ENCODE data around the gene SLC1A1.
"Not testable (repeated sequence)": the region's sequence is repeated elsewhere in the genome, so short reads cannot be mapped to it uniquely, and the experiment has no call there.

Gene SLC1A1

DNA sequence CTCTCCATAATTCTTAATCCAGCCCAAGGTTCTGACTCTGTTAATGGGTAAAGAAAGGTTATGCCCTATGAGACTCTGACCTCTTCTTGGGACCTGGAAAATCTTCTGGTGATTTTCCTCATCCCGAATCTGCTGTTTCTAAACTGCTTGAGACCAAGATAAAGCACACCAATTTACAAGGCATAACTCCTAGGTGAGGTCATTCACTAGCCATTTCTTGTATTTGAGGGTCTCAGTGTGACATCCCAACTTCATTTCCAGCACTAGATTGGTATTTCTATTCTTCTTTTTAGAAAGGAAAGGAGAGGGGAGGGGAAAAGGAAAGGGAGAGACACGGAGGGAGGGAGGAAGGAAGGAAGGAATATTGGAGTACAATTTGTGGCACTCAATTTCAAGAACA lies 51.6 kb downstream of the SLC1A1 start:
- DNase-seq (ENCODE audit: low read depth), result no peak

DNA sequence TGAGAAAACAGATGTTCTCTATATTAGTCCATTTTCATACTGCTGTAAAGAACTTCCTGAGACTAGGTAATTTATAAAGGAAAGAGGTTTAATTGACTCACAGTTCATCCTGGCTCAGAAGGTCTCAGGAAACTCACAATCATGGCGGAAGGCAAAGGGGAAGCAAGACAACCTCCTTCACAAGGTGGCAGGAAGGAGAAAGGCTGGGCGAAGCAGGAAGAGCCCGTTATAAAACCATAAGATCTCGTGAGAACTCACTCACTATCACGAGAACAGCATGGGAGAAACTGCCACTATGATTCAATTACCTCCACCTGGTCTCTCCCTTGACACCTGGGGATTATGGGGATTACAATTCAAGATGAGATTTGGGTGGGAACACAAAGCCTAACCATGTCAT lies 54.4 kb downstream of the SLC1A1 start:
- DNase-seq (ENCODE audit: low read depth), result not testable (repeated sequence)

DNA sequence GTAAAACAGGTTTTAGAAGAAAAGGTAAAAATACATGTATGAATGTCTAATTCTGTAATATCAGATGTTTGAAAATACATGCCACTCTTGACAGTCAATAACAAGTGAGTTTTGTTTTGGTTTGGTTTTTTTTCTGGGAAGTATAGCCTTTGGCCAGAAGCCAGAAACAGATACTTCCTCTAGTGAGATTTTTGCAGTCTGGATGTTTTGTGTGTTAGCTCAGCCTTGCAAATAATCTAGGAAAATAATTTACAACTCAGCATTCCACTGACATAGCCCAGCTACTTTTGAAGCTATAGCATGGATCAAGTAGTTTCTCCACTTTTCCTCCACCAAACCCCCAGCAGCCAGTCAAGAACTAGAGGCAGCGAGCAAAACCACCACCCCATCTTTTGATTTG lies 56.7 kb downstream of the SLC1A1 start:
- peak; percentile 35 for DNase-seq (ENCODE audit: low read depth)

DNA sequence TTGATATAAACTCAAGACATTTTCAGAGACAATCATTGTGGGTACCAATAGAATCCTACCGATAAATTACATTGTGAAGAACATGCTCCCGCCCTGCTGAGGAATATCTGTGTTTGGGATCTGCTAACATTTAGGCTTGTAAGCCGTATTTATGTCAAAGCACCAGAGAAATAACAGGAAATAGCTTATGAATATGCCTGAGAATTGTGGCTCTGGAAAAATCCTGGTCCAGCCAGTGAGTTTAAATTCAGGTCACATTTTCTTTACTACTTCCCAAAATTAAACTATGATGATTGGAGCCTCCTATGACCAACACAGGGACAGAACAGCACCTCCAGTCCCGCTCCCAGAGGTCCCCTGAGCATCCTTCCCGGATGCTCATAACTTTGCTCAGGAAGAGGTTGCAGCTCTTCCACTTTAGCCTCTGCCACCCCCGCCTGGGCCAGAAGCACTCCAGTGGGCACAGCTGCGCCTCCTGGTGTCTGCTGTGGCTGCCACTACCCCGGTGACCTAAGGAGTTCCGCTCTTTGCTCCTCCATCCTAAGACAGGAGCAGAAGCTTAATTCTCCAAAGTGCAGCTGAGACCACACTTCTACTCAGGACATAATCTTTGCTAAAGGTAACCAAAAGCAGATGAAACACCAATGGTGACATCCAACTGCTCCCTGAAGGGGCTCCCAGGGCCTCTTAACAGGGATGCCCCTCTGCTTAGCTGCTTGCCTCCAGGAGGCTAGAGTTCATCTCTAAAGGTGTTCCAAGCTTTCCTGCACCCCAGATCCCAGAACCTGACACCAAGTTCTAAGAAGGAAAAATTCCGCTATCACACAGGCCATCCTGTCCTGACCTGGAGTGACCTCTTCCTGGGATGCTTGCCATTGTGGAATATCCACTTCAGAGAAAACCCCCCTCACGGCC lies 58.8 kb downstream of the SLC1A1 start:
- no peak for DNase-seq (ENCODE audit: low read depth)

DNA sequence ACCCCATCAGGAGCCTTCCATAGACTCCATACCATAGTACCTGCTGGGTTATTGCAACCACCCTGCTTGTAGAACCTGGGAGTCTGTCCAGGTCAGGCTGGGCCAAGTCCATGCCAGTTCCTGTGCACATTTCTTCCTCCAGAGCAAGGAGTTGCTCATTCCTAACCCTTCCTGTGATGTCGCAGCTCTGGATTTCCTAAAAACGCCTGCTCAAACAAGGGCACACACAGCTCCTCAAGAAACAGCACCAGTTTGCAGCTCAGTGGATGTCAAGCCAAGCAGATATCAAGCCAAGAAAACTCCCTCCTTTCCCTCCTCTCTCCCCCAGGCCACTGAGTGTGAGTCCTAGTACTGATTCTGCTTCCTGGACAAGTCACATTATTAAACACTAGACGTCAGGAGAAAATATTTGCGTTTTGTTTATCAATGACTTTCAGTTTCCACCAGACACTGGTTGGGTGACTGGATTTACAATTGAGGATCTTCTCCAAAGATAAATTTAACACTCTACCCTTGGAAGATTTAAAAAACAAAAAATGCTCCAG lies 59.6 kb downstream of the SLC1A1 start:
- DNase-seq (ENCODE audit: low read depth), result no peak

DNA sequence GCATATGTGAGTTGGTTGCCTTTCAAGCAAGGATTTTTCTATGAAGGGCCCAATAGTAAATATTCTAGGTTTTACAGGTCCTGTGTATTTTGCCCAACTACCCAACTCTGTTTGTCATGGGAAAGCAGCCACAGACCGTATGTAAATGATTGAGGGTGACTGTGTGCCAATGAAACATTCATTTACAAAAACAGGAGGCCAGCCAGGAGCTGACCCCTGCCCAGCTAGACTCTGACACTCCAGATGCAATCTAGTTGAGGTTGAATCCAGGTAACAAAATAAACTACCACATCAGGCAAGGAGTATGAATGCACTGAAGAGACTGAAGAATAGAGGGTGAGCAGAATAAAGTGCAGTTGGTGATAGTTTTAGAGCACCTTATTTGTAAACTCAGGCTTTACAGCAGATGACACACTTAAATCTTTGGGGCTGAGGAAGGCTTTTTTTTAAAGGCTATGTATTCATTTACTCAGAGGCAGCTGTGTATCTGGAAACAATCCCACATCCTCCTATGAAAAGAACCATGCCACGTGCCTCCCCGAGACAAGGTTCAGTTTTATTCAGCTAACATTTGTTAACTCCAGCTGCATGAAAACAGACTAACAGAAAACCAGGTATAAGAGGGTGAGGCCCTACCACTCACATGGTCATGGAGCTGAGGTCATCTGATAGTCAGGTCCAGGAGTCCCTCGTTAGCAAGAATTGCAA lies 60.7 kb downstream of the SLC1A1 start:
- DNase-seq (ENCODE audit: low read depth), result no peak

DNA sequence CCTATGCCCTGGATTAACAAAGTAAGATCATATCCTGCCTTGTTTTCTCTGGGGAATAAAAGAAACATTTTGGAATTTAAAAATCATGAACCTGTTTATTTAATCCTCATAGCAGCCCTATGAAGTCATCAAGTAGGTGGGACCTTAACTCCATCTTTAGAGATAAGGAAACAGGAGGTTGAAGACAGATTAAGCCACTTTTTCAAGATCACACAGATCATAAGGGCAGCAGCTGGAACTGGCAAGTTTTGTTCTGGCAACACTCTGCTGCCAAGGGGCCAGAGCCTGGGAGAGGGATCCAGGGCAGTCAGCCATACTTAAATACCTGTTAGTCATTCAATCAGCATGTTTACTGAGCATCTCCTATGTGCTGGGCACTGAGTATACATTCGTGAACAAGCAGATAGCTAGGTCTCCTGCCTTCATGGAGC lies 63.7 kb downstream of the SLC1A1 start:
- DNase-seq (ENCODE audit: low read depth), result peak; percentile 69

DNA sequence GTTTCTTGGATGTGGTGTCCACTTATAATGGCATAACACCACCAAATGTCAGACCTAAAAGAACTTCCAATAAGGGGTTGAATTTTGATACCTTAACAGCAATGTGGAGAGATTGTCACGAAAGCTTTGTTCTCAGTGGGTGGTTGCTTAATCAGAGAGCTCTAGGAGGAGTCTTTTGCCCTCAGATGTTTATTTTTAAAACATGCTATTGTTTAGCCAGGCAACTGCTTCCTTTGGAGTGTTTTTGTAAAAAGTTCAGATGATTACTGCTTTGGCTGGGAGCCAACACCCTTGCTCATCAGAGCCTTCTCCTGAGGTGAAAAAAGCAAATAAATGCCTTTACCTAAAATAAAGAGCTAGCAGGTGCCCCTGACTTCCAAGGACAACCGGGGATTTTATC lies 65.0 kb downstream of the SLC1A1 start:
- peak; percentile 20 for DNase-seq (ENCODE audit: low read depth)

DNA sequence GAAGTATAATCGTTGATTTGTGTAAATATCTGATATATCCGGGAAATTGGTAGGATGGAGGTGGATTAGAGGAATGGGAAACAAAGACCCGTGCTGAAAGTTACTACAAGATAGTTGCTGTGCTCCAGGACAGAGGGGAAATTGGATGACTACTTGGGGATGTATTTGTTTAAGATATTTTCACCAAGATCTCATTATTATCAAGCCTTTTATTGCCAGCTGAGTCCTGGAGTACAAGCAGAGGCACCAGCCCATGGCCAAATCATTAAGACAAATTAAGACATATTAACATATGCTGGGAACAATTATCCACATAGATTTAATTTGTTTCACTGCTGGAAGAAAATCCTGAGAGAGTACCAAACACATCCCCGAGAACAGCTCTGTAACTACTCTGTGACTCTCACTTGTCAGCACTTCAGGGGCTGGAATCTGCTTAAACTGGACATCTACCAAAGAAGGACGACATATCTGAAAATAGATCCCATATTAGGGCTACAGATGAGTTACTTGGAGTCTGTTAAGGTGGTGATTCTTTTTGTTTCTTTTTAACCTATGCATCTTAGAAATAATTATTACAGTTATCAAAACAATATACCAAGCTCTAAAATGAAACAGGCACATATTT lies 68.2 kb downstream of the SLC1A1 start:
- no peak for DNase-seq (ENCODE audit: low read depth)

DNA sequence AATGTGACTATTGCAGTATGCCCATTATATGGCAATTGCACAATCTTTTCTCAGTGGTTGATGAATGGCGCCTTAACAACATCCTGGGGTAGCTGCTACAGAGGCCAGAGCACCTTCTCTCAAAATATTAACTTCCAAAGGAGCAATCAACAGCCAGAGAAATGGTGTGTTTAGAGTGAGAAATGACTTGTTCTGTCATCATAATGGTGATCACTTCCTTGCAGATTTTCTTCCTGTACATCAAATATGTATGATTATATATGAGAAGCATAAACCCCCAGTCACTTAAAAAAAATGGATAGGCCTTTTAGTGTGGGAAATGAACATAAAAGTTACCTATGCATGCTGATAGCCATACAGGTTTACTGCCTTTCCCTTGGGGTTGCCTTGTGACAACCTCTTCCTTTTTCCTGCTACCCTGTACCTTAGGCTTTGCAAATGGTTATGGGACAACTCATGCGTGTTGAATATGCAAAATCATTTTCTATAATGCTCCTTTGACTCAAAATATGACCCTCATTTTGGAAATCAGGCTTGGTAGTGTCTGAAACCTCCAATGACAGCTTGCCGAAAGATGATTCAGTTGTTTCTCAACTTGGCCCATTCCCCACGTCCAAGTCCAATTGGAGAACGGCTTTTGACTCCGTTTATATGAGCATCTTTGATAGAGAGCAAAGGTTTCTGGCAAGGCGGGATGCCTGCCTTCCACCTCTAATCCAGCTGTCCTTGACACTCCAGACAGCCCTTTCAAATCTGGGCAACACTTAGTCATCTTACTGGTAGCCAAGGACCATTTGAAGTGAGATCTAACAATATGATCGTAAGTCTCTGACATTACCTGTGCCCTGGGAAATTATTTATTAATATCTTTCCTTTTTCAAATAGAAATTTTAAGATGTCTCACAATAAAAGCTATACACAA lies 69.3 kb downstream of the SLC1A1 start:
- no peak for DNase-seq (ENCODE audit: low read depth)

DNA sequence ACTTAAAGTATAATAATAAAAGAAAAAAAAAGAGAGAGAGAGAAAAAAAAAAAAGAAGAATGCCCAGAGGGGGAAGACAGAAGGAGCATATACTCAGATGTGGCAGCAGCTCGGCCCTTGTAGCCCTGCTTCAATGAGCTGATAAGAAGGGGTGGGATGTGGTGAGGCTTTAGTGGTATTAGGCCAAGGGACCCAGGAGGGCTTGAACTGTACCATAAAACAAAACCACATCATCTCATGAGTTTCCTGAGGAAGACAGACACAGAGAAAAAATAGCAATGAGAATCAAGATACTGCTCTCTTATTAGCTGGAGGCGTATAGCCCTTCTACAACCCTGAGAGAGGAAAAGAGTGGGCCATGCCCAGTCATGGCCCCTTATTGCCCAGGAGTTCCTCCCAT lies 72.8 kb downstream of the SLC1A1 start:
- DNase-seq (ENCODE audit: low read depth), result no peak

DNA sequence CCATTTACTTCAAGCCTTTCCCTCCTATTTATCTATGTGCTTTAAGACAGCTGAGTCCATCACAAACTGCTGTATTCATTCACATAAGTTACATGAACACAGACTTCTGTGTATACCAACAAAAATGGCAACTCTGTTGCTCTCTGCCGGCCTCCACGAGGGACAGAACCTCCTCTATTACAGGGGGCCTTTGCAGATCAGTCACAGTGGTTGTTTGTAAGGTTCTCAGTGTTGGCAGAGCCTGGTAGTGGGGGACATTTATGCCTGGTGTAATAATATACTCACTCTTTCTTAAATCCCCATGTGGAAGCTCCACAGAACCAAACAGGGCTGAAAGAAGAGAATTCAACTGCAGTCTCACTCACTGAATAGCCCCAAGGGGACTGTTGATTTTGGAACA lies 76.5 kb downstream of the SLC1A1 start:
- DNase-seq (ENCODE audit: low read depth), result no peak

DNA sequence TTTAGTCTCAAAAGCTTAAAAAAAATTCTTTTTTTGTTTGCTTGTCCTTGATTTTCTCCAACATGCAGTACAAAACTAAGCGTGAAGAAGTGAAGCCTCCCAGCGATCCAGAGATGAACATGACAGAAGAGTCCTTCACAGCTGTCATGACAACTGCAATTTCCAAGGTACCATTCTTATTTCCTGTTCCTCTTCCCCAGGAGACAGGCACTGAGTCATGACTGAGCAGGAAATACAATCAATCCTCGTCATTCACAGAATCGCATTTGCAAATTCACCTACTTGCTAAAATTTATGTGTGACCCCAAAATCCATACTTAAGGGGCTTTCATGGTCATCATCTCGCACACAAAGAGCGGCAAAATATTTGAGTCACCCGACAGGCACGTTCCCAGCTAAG lies 77.3 kb downstream of the SLC1A1 start:
- DNase-seq (ENCODE audit: low read depth), result no peak

DNA sequence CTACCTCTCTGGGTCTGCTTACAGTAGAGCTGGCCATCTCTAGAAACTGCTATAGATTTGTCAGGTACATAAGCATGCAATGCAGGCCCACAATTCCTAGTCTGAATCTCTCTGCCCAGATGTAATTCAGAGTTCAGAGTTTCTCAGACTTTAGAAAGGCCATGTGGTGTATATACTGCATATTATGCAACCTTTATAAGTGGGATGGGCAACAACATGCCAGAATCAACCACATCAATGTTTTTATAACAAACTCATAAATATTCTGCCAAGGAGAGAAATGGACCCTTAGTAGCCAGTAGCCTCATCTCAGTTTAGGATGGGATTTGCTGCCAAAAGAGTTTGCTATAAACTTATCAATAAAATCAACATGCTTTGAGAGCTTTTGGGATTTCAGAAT lies 78.8 kb downstream of the SLC1A1 start:
- DNase-seq (ENCODE audit: low read depth), result peak; percentile 54

DNA sequence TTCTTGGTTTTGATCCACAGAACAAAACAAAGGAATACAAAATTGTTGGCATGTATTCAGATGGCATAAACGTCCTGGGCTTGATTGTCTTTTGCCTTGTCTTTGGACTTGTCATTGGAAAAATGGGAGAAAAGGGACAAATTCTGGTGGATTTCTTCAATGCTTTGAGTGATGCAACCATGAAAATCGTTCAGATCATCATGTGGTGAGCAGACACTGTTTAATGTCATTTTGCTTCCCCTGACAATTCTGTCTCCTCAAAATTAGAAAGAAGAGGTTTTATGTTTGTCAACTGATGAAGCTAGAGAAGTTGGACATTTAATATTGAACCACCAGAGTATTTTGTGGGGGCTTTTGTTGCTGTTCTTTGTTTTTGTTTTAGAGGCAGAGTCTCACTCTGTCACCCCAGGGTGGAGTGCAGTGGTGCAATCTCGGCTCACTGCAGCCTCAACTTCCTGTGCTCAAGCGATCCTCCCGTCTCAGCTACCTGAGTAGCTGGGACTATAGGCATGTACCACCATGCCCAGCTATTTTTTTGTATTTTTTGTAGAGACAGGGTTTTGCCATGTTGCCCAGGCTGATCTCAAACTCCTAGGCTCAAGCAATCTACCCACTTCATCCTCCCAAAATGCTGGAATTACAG lies 82.0 kb downstream of the SLC1A1 start:
- no peak for DNase-seq (ENCODE audit: low read depth)

DNA sequence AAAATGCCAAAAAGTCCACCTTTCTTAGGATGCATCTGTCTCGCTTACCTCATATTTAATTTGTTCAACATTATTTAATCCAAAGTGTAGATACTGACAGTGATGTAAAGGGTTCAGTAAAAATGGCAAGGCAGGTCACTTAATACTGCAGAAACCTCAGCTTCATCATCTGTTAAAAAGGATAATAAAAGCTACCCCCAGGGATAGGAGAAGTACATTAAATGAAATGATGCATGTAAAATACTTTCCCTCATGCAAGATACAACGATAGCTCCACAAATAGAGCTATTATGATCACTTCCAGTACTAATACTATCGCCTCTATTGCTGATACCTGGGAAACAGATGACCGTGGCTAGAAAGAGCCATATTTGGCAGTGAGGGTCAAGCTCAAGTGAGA lies 82.9 kb downstream of the SLC1A1 start:
- no peak for DNase-seq (ENCODE audit: low read depth)

DNA sequence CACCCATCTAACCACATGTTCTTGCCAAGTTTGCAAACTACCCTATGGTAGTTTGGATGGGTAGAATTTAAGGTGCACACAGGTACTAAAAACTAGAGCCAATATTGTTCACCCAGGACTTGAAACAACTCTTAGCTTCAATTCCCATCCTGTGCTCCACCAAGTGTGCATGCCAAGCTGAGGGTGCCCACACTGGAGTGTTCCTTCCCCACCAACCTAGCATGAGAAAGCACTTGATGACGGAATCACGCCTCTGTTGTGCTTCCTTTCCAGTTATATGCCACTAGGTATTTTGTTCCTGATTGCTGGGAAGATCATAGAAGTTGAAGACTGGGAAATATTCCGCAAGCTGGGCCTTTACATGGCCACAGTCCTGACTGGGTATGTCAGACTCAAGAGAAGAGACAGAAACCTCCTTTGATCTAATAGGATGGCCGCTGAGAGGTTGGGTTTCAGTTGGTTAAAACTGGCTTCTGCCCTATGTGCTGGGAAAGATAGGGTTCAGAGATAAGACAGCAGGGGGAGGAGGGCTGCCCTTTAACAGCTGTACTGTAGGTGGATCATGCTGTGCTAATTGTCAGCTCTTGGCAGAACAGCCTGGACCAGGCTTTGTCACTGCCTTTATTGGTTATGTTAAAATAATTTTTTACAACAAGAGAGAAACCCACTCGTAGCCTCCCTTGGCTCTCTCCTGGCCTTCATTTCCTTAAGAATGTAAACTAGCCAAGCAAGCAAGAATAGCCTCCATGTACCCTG lies 83.5 kb downstream of the SLC1A1 start:
- no peak for DNase-seq (ENCODE audit: low read depth)

DNA sequence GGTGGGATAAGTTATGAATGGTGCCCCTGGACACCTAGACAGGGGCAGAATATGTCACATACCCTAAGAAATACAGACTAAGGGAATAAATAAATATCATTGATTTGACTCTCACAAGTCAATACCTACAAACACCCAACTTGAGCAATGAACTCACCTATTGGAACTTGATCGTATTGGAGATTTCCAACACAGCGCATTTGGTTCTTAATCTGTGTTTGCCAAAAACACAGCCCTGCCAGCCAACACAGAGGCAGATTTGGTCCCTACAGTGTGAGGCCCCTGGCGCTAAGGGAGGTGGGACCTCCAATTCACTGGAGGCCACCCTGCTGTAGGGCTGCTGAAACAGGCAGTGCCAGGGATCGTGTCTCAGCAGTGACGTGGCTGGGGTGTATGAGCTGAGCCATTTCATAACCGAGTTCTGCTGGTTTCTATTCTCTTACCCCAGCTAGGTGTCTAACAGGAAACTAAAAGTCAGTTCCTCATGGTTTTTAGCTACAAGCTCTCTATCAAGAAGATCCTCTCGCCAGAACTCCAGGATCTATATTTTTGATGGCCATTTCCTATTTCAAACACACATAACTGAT lies 84.5 kb downstream of the SLC1A1 start:
- no peak for DNase-seq (ENCODE audit: low read depth)

DNA sequence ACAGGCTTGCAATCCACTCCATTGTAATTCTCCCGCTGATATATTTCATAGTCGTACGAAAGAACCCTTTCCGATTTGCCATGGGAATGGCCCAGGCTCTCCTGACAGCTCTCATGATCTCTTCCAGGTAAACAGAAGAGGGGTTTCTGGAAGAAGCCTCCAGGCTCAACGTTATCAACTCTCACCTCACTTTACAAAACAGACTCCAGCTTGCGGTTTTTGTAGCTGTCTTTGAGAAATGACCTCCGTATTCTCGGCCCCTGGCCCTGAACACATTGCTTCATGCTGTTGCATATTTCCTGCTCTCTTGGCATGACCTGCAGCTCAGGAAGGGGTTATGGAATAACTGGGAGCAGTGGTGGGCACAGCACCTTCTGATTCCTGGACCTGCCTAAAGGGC lies 85.7 kb downstream of the SLC1A1 start:
- DNase-seq (ENCODE audit: low read depth), result peak; percentile 73

DNA sequence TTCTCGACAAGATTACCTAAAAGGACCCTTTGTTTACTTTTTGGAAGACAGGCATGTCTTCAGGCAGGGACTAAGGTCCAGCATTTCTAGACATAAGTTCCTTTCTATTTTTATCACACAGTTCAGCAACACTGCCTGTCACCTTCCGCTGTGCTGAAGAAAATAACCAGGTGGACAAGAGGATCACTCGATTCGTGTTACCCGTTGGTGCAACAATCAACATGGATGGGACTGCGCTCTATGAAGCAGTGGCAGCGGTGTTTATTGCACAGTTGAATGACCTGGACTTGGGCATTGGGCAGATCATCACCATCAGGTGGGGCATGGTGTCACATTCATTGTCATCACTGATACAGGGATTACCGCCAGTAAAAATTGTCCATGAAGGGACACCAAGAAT lies 86.2 kb downstream of the SLC1A1 start:
- no peak for DNase-seq (ENCODE audit: low read depth)

Measured in amniotic epithelial cell (primary cell).